GM18505 (cell line): ENCODE results near the gene ADRM1.
A peak's percentile ranks its signal among the peaks of the same experiment; 100 is the strongest.

ENCODE experiments used
- ATAC-seq: cut with Tn5 transposase; IDR thresholded peaks from one replicate; pipeline ENCODE4 v1.9.1; 2021; ENCODE audit not compliant: unreplicated experiment
- POLR2A ChIP-seq: IDR thresholded peaks from 4 replicates; pipeline ENCODE4 v1.6.1; 2011; ENCODE audit warnings: borderline replicate concordance; ENCODE audit not compliant: insufficient read depth, insufficient read length; ENCODE audit errors: extremely low read depth

Gene ADRM1

GRCh38 chr20:62296724-62297448 is 5.9 kb upstream of the ADRM1 start:
- ATAC-seq = no peak
- TF ChIP-seq POLR2A = no peak

GRCh38 chr20:62297449-62298227 is 5.2 kb upstream of the ADRM1 start:
- TF ChIP-seq POLR2A = no peak
- no peak for ATAC-seq

GRCh38 chr20:62298577-62299249 is 4.1 kb upstream of the ADRM1 start:
- no peak for TF ChIP-seq POLR2A

GRCh38 chr20:62299666-62300236 is 3.0 kb upstream of the ADRM1 start:
- no peak for ATAC-seq
- no peak for TF ChIP-seq POLR2A

More at GRCh38 chr20:62298577-62299249, 4.1 kb upstream of the ADRM1 start:
- ATAC-seq = no peak

GRCh38 chr20:62300319-62300718 is 2.5 kb upstream of the ADRM1 start:
- no peak for ATAC-seq

GRCh38 chr20:62301111-62301668 is 1.6 kb upstream of the ADRM1 start:
- no peak for TF ChIP-seq POLR2A
- no peak for ATAC-seq

More at GRCh38 chr20:62300319-62300718, 2.5 kb upstream of the ADRM1 start:
- TF ChIP-seq POLR2A = no peak

- peak; percentile 11 for TF ChIP-seq POLR2A
- ATAC-seq = peak; percentile 34
Observed at GRCh38 chr20:62301773-62302340, 940 bp upstream of the ADRM1 start.

GRCh38 chr20:62303062-62303339 is 204 bp downstream of the ADRM1 start:
- no peak for TF ChIP-seq POLR2A
- no peak for ATAC-seq

GRCh38 chr20:62303340-62304226 is 786 bp downstream of the ADRM1 start:
- ATAC-seq = peak; percentile 9
- no peak for TF ChIP-seq POLR2A

- no peak for ATAC-seq
- TF ChIP-seq POLR2A = no peak
Observed at GRCh38 chr20:62304331-62305148, 1.7 kb downstream of the ADRM1 start.

- TF ChIP-seq POLR2A = no peak
- ATAC-seq = no peak
Observed at GRCh38 chr20:62305149-62305764, 2.5 kb downstream of the ADRM1 start.

- no peak for ATAC-seq
- TF ChIP-seq POLR2A = no peak
Observed at GRCh38 chr20:62305765-62306413, 3.1 kb downstream of the ADRM1 start.
